ENCODE results near the gene GSK3B. TPM values are rescaled to one million over a fixed set of nuclear protein-coding genes. Genes with fewer than 3 reads are reported as not detected.
A peak's percentile ranks its signal among the peaks of the same experiment; 100 is the strongest.

Gene GSK3B
- total RNA-seq, 4 donors from 2014 or later, result 34.6 to 65.2 (median 42.6) TPM

- Histone ChIP-seq H3K4me3 (peak overlapping the region; percentile 60 to 97 (median 84)), H3K27me3 (no peaks in the 10 kb centered on the region), H3K27ac (peak overlapping the region; percentile 99 to 100 (median 99)), H3K36me3 (no peaks in the 10 kb centered on the region), H3K9me3 (no peaks in the 10 kb centered on the region), H3K4me1 (peaks cover 0 to 12% (median 5%) of the 10 kb centered on the region in 4 donors)
- DNase-seq, result no peak
- TF ChIP-seq POLR2A (IDR thresholded peaks at IDR 0.05) (no peak), CTCF (IDR thresholded peaks at IDR 0.05) (no peak)
These were observed 1.8 kb upstream of the GSK3B start for GRCh38 chr3:120095979-120096426.

GRCh38 chr3:120095226-120095978 is 1.2 kb upstream of the GSK3B start:
- H3K4me3 ChIP-seq, result peak overlapping the region; percentile 60 to 97 (median 84)
- DNase-seq, result peak; percentile 83 to 95 (median 92)
- H3K27me3 ChIP-seq, result no peaks in the 10 kb centered on the region
- no peaks in the 10 kb centered on the region for H3K9me3 ChIP-seq
- peaks cover 0 to 18% (median 6%) of the 10 kb centered on the region in 4 donors for H3K4me1 ChIP-seq
- H3K36me3 ChIP-seq, result no peaks in the 10 kb centered on the region
- TF ChIP-seq CTCF (IDR thresholded peaks at IDR 0.05), result peak in 2 of 6 experiments; percentile 10 to 20
- TF ChIP-seq POLR2A (IDR thresholded peaks at IDR 0.05), result peak; percentile 92 to 94
- peak overlapping the region; percentile 99 to 100 (median 99) for H3K27ac ChIP-seq

- no peaks in the 10 kb centered on the region for H3K27me3 ChIP-seq
- peak; percentile 92 to 100 (median 97) for DNase-seq
- H3K9me3 ChIP-seq, result no peaks in the 10 kb centered on the region
- H3K4me1 ChIP-seq, result peaks cover 0 to 23% (median 9%) of the 10 kb centered on the region in 4 donors
- peak overlapping the region; percentile 99 to 100 (median 99) for H3K27ac ChIP-seq
- TF ChIP-seq POLR2A (IDR thresholded peaks at IDR 0.05), result no peak
- TF ChIP-seq CTCF (IDR thresholded peaks at IDR 0.05), result no peak
- no peaks in the 10 kb centered on the region for H3K36me3 ChIP-seq
- peak overlapping the region; percentile 60 to 97 (median 84) for H3K4me3 ChIP-seq
These were observed 554 bp upstream of the GSK3B start for GRCh38 chr3:120094776-120095225.

- H3K27me3 ChIP-seq, result no peaks in the 10 kb centered on the region
- TF ChIP-seq POLR2A (IDR thresholded peaks at IDR 0.05) (no peak), CTCF (IDR thresholded peaks at IDR 0.05) (no peak)
- H3K9me3 ChIP-seq, result no peaks in the 10 kb centered on the region
- DNase-seq, result peak in 2 of 3 donors; percentile 52 to 56
- H3K4me3 ChIP-seq, result peak overlapping the region; percentile 60 to 97 (median 84)
- H3K27ac ChIP-seq, result peak overlapping the region; percentile 99 to 100 (median 99)
- peaks cover 0 to 36% (median 9%) of the 10 kb centered on the region in 4 donors for H3K4me1 ChIP-seq
- no peaks in the 10 kb centered on the region for H3K36me3 ChIP-seq
These were observed 932 bp downstream of the GSK3B start for GRCh38 chr3:120093119-120093910.

- Histone ChIP-seq H3K27me3 (no peaks in the 10 kb centered on the region), H3K36me3 (no peaks in the 10 kb centered on the region), H3K4me1 (peaks cover 0 to 36% (median 9%) of the 10 kb centered on the region in 4 donors), H3K27ac (no peak overlapping the region), H3K9me3 (no peaks in the 10 kb centered on the region), H3K4me3 (peak overlapping the region; percentile 60 to 97 (median 84))
- no peak for DNase-seq
- no peak for TF ChIP-seq POLR2A (IDR thresholded peaks at IDR 0.05)
- TF ChIP-seq CTCF (IDR thresholded peaks at IDR 0.05), result no peak
These were observed 1.8 kb downstream of the GSK3B start for GRCh38 chr3:120092474-120092873.
